ENCODE data around the gene TGFBRAP1.

Gene TGFBRAP1

DNA sequence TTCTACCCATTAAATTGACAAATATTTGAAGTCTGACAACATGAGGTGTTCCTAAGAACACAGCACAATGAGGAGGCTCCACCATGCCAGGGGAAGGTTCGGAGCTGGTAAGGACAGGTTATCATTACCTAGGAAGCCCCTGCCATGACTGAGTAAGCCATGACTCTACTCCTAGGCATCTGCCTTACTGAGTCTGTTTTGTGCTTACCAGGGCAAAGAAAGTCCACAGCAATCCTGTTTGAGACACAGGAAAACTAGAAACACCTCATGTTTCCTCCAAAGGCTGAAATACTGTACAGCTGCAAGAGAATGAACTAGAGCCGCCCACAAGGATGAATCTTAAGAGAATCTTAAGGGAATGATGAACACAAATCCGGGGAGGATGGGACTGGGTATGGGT lies 11.6 kb downstream of the TGFBRAP1 start:
- DNase-seq (ENCODE audit: low spot score), result no peak

DNA sequence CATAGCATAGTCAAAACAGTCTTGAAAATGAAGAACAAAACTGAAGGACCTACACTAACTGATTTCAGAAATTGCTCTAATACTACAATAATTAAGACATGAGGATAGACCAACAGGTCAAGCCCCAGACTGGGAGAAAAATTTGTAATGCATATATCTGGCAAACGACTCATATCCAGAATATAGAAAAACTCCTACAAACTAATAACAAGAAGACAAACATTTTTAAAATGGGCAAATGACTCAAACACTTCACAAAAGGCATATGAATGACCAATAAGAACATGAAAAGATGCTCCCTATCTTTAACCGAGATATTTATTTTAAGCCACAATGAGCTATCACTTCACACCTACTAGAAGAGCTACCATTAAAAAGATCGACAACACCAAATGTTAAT lies 14.2 kb downstream of the TGFBRAP1 start:
- DNase-seq (ENCODE audit: low spot score), result no peak

DNA sequence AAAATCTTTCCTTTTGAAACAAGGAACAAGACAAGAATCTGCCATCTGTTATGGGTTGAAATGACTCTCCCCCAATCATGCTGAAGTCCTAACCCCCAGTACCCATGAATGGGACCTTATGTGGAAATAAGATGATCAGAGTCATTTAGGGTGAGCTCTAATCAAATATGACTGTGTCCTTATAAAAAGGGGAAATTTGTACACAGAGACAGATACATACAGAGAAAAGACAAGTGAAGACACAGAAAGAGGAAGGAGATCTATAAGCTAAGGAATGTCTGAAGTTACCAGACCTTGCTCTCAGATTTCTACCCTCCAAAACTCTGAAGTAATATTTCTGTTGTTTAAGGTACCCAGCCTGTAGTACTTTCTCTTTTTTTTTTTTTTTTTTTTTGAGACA lies 15.7 kb downstream of the TGFBRAP1 start:
- DNase-seq (ENCODE audit: low spot score), result no peak

DNA sequence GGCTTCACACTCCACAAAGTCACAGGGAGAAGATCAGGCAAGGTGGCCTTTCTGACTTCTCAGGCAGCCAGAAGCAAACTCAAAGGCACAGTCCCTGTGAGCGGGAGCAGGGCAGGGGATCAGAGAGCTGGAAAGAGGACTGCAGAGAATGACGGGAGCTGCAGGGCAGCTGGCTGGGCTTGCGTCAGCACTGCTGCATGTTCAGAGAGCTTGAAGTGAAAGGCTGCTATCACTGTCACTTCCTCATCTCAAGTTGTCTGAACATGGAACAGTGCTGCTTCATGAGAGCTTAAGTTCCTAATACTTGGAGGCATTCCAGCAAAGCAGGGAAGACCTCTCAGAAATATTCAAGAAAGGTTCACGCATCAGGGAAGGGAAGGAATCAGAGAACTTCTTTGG lies 20.4 kb downstream of the TGFBRAP1 start:
- no peak for DNase-seq (ENCODE audit: low spot score)

DNA sequence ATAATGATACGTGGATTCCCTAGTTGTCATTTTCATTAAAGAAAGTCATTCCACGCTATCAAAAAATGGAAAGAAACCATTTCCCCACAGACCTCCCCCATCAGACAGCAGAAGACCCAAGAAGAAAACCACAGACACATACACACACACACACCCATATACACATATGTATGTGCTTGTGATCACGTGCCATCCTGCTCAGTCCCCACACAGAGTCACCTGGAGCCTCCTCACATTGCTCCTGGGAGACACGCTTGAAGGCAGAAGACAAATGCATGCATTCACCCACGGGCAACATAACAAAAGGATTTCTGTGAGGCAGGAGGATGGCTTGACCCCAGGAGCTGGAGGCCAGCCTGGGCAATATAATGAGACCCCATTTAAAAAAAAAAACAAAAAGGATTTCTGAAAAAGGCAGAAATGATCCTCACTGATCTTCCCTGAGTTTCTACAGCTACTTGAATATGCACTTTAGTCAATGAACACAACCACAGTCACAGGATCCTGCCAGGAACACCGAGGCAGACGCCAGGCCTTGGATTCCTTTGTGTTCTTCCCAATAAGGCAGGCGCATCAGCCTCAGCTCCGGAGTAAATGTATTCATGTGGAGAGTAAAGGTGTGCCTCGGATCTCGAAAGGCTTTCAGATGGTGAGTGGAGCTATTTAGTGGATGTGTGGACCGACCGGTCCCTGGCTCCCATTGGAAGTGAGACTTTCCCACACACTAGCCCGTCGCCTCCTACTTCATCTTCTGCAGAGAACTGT lies 21.0 kb downstream of the TGFBRAP1 start:
- DNase-seq (ENCODE audit: low spot score), result no peak

DNA sequence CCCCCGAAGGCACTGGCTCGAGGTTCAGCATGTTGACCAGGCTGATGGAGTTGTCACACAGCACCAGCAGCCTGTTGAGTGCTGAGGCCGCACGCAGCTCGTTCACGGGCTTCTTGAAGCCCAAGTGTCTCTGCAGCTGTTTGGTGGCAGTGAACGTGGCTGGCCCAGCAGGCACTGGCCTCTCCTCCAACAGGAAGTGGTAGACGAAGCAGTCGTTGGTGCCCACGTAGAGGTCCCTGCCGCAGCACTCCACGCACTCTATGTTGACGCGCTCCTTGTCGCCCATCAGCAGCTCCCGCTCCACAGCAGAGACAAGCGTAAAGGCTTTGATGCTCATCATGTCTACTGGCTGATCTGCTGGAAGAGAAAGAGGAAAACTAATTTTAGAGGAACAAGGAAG lies 21.6 kb downstream of the TGFBRAP1 start:
- no peak for DNase-seq (ENCODE audit: low spot score)

DNA sequence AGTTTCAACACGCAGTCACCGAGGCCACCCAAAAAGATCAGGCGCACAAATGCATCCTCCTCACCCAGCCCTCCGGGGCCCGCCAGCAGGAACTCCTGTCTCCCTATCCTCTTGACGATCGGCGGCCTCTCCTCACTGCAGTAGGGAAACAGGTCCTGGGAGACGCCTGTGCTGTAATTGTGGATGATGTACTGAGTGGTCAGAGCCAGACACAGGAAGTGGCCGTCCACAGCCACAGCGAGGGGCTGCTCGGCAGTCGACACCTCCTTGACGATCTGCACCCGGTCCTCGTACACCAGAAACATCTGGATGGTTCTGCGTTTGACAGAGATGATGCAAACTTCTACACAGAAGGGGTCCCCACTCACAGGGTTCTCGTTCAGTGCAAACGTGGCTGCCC lies 22.0 kb downstream of the TGFBRAP1 start:
- DNase-seq (ENCODE audit: low spot score), result no peak

DNA sequence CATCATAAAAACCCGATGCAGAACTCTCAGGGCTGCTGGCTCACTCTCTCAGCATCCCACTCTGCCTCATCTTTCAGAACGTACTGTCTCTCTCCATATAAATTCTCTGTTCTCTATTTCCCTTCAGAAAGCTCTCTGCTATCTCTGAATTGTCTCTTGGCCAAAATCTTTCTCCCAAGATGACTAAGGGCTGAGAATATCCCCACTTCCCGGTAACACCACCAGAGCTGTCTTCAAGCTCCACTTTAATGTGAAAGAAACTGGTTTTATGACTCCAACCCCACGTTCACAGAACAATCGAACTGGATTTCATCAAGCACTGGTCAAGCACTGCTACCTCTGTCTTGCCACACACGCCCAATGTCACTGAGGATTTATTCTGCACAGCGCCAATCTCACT lies 22.4 kb downstream of the TGFBRAP1 start:
- no peak for DNase-seq (ENCODE audit: low spot score)

DNA sequence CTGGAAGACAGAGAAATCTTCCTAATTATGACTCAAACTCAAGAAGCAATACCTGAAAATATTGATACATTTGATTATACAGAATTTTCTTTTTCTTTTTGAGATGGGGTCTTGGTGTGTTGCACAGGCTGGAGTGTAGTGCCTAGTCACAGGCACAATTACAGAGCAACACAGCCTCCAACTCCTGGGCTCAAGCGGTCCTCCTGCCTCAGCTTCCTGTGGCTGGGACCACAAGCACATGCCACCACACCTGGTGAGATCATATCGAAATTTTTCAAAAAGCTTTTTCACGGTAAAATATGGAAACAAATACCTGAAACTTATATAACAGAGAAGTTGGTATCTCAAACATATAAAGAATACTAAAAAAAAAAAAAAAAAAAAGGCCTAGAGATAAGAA lies 27.9 kb downstream of the TGFBRAP1 start:
- DNase-seq (ENCODE audit: low spot score), result no peak

DNA sequence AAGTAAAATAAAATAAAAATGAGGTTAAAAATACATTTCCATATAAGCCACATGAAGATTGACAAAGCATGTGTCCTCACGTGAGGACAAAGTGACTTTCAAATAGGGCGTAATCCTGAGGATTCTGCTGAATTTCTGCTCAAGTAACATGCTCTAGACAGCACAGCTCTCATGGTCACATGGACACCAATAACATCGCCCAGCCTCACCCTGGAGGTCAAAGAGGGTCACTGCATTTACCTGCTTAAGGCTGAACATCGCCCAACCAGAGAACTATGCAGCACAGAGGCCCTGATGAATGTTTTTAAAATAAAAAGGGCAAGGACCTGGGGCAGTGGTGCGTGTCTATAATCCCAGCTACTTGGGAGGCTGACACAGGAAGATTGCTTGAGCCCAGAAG lies 30.2 kb downstream of the TGFBRAP1 start:
- DNase-seq (ENCODE audit: low spot score), result no peak

DNA sequence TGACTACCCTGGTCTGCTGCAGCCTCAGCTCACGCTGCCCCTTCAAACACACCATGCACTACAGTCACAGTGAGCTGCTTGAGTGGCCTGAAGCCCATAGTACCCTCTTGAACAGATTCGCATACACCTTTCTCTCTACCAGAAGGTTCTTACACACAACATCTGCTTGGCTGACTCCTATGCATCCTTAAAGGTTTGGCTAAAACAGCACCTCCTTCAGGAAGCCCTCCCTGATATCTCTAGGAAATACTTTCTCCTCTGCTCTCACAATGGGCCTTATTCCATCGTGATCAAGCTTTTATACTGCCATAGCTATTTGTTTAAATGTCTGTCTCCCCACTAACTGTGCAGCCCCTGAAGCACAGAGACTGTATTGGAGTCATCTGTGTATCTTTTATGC lies 31.5 kb downstream of the TGFBRAP1 start:
- no peak for DNase-seq (ENCODE audit: low spot score)

DNA sequence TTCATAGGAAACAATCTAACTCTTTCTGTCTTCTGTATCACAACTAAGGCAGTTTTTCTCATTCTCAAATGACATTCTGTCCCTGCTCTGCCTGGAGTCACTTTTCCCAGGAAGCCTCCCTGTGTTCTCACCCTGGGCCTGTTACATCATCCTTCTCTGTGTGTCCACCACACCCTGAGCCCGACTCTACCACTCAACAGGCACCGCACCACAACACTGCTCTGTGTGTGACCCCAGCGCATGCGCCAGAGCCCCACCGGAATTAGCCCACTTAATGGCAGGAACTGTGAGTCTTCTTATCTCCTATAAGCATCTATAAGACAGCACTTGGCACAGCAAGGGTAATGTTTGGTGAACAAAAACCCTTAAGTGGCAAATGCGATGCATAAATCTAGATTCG lies 32.3 kb downstream of the TGFBRAP1 start:
- no peak for DNase-seq (ENCODE audit: low spot score)

DNA sequence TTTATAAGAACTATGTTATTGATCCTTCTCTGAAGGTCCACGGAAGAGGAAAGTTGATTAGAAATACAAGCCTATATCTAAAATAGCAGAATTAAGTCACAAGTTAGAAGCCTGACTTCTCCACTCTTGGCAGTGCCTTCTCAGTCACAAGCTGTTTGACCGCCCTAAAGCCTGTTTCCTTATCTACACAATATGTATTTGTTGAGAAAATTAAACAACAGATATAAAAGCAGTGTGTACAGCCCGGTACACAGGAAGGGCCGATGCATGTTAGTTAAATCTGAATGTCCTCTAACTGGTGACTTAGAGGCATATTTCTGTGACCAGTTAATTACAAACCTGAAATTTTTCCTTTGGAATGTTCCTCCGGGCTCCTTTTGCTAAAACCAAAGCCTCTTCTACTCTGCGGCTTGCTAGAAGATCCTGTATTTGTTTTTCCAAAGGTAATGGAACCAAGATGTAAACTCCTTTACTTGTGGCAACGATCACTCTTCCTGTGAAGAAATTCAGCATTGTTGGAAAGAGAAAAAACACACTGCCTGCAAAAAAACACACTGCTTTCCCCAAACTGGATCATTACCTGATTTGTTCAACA lies 33.4 kb downstream of the TGFBRAP1 start:
- no peak for DNase-seq (ENCODE audit: low spot score)

DNA sequence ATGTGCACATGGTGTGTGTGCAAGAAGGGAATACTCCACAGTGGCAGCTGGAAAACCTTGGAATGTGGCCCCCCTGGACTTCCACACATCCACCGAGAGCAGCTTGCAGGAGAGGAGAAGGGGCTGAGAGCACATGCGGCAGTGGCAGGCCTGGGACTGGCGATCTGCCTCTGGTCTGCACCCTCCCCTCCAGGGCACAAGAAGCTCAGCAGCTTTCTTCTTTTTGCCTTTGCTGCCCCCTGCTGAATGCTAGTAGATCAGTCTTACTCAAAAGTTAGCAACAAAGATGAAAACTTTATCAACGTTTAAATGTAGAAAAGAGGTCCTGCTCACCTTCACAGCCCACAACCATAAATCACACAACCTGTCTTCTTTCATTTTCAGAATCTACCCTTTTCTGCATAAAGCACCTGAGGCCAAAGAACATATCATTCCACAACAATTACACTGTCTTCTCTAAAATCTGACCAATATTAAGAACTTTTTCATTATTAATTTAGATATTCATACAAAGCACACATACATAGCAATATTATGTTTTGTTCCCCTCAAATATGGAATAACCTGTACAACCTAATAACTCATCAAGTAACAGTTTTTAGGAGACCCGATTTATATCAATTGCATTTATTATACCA lies 34.6 kb downstream of the TGFBRAP1 start:
- DNase-seq (ENCODE audit: low spot score), result peak; percentile 76

DNA sequence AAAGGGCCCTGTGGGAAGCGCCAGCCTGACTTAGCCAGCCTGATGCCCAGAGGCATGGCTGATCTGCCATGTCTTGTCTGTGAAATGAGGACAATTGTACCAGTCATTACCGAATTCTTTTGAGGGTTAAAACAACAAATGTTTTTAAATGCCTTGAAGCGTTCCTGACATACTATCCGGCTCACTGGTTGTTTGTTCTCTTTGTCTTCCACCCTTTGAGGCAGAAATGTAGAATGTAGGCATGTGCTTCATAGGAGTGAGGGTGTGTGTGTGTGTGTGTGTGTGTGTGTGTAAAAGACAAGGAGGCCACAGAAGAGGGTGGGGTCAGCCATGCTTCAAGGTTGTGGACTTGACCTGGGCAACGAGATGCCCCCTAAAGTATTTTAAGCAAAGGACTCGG lies 35.5 kb downstream of the TGFBRAP1 start:
- no peak for DNase-seq (ENCODE audit: low spot score)

DNA sequence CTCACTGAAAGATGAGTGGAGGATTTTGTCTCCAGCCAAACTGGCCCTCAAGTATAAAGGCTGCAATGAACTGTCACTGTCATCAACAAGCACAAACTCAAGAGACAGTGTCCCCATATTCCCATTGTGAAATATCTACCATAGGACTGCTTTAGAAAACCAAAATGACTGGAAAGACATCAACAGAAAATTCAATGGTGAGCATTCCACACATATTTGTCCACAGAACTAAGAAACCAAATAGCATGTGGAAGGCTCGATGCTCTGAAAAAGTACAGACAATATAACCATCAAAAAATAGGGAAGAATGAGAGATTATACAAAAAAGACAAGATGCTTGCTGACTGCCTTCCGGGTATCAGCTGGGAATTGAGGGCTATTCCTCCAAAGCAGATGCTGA lies 37.6 kb downstream of the TGFBRAP1 start:
- DNase-seq (ENCODE audit: low spot score), result no peak

DNA sequence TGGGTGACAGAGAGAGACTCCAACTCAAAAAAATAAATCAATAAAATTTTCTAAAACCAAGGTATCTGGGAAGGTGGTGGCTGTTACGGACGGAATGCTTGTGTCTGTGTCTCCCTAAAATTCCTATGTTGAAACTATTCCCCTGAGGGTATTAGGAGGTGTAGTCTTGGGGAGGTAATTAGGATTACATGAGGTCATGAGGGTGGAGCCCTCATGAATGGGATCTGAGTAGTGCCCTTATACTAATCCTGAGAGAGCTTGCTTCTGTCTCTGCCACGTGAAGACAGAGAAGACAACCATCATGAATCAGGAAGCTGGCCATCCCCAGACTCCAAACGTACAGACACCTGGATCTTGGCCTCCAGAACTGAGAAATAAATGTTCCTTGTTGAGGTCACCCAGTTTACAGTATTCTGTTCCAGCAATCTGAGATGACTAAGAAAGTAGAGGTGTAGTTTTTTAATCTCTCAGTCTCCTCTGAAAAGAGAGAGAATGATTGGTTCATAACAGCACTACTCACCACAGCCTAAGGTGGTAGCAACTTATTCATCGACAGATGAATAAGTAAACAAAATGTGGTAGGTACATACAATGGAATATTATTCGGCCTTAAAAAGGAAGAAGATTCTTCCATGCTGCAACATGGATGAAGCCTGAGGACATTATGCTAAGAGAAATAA lies 38.4 kb downstream of the TGFBRAP1 start:
- DNase-seq (ENCODE audit: low spot score), result no peak

DNA sequence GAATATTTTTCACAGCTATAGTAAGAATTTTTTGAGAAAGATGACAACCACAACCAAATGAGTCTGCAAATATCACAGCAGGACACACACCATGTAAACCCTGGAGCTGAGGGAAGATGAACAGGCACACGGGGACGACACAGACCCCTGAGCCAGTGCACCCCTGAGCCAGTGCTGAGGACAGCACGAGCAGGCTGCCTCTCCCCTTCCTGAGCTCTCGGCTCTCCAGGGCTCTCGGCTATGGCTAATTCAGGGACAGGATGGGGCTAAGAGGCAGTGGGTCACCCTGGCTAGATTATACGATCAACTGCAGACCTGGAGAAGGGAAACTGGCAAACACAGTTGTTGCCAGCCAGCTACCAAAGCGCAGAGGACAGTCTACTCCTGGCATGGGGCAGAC lies 41.4 kb downstream of the TGFBRAP1 start:
- DNase-seq (ENCODE audit: low spot score), result no peak

DNA sequence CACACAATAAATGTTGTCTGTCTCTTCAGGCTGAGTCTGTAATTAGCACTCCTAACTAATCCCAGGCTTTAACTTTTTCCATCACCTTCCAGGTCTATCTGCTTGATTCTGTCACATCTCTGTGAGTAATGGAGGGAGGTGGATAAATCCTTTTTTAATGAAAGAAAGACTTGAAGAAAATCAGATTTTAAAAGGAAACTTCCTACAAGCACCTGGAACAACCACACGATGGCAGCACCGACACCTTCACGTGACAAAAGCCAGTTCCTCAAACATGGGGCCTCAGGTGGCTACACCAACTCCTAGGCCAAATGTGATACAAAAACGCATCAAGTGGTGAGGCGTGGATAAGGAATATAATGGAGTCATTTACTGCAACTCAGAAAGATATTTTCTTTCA lies 41.8 kb downstream of the TGFBRAP1 start:
- peak; percentile 43 for DNase-seq (ENCODE audit: low spot score)

DNA sequence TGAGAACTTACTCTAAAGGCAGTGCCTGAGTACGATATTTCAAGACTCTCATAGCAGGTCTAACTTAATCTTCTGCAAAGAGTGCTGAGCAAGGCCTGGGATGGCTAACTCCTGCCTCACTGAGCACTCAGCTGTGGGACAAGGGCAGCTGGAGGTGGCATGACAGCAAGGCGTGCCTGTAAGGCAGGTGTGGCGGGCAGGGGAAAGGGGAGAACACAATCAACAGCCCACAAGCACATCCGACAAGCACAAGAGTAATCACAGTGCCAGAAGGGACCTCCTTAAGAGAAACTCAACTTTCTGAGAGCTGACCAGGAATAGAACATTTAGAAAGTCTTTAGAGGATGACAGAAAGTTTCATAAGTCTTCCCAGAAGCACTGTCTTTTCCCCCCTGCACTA lies 46.0 kb downstream of the TGFBRAP1 start:
- DNase-seq (ENCODE audit: low spot score), result no peak

DNA sequence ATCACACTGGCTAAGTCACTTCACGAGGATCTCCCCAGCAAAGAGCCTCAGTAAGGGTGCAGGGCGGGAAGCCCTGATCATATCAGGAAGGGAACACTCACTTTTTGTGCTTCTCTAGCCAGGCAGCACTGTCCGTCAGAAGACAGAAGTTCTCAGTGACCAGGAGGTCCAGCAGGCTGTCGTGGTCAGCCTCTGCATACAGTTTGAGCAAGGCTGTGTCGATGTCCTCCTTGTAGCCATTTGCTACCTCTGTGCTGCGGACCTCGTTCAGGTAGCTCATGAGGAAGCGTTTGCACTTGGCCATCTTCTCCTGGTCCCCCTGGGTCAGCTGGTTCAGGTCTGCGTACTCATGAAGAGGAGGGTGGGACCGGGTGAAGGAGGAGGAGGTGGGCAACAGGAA lies 49.3 kb downstream of the TGFBRAP1 start:
- no peak for DNase-seq (ENCODE audit: low spot score)

DNA sequence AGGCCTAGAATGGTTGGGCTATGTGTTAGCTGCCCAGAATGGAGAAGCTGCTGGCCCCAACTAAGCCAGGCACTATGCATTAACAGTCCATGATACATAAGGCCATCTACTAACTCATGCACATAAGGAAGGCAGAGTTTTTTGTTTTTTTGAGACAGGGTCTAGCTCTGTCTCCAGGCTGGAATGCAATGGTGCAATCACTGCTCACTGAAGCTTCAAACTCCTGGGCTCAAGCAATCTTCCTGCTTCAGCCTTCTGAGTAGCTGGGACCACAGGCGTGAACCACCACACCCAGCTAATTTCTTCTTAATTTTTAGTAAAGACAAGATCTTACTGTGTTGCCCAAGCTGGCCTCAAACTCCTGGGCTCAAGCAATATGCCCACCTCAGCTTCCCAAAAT lies 50.4 kb downstream of the TGFBRAP1 start:
- no peak for DNase-seq (ENCODE audit: low spot score)

DNA sequence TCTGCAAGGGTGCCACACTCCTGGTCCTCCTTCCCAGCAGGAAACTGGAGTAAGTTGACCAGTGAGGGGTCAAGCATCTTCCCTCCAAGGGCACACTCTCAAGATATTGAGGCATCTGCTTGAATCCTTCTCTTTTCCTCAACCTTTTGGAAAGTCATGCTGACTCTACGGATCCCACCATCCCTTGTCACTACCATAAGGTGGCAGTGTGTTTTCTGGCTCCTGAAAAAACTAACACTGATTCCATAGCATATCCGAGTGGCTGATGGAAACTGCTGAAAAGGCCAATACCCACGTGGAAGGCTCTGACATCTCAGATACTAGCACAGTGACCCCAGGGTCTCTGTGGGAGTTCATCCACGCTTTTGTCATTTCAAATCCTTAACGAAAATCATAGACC lies 50.9 kb downstream of the TGFBRAP1 start:
- DNase-seq (ENCODE audit: low spot score), result no peak

Measured in D341Med (cell line).